ENCODE measurements around the gene NTNG1.
"Not testable (repeated sequence)": the region's sequence is repeated elsewhere in the genome, so short reads cannot be mapped to it uniquely, and the experiment has no call there.

The NTNG1 gene

GRCh38 chr1:107140703-107141490 is at the start of gene NTNG1:
NTNG1 (plus strand) TSS chr1:107141039.
- H3K4me3 ChIP-seq (ENCODE audit: low read depth, low read length), result peak within 1 kb of the TSS; percentile 54
- TF ChIP-seq CTCF (IDR thresholded peaks at IDR 0.05; ENCODE audit: low read depth, low read length, missing control alignments), result no peak
- DNase-seq (ENCODE audit: low read depth), result no peak

- H3K4me3 ChIP-seq (ENCODE audit: low read depth, low read length), result no peak overlapping the region
- no peak for DNase-seq (ENCODE audit: low read depth)
- no peak for TF ChIP-seq CTCF (IDR thresholded peaks at IDR 0.05; ENCODE audit: low read depth, low read length, missing control alignments)
Observed at GRCh38 chr1:107091418-107091817, 49.4 kb upstream of the NTNG1 start.

DNA sequence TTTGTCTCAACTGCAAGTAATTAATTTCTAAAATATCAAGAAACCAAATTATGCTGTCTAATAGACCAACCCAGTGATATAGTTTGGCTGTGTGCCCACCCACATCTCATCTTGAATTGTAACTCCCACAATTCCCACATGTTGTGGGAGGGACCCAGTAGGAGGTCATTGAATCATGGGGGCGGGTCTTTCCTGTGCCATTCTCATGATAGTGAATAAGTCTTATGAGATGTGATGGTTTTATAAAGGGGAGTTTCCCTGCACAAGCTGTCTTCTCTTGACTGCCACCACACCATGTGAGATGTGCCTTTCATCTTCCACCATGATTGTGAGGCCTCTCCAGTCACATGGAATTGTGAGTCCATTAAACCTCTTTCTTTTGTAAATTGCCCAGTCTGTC is 47.4 kb upstream of the NTNG1 start:
- DNase-seq (ENCODE audit: low read depth), result not testable (repeated sequence)

GRCh38 chr1:107095647-107096046 is 45.2 kb upstream of the NTNG1 start:
- no peak for DNase-seq (ENCODE audit: low read depth)
- TF ChIP-seq CTCF (IDR thresholded peaks at IDR 0.05; ENCODE audit: low read depth, low read length, missing control alignments), result no peak
- H3K4me3 ChIP-seq (ENCODE audit: low read depth, low read length), result no peak overlapping the region

More for the DNA sequence above, 47.4 kb upstream of the NTNG1 start:
- H3K4me3 ChIP-seq (ENCODE audit: low read depth, low read length), result not testable (repeated sequence)

GRCh38 chr1:107096690-107097089 is 44.1 kb upstream of the NTNG1 start:
- DNase-seq (ENCODE audit: low read depth), result no peak
- TF ChIP-seq CTCF (IDR thresholded peaks at IDR 0.05; ENCODE audit: low read depth, low read length, missing control alignments), result no peak
- no peak overlapping the region for H3K4me3 ChIP-seq (ENCODE audit: low read depth, low read length)

- DNase-seq (ENCODE audit: low read depth), result no peak
- no peak for TF ChIP-seq CTCF (IDR thresholded peaks at IDR 0.05; ENCODE audit: low read depth, low read length, missing control alignments)
- no peak overlapping the region for H3K4me3 ChIP-seq (ENCODE audit: low read depth, low read length)
Observed at GRCh38 chr1:107098961-107099360, 41.9 kb upstream of the NTNG1 start.

DNA sequence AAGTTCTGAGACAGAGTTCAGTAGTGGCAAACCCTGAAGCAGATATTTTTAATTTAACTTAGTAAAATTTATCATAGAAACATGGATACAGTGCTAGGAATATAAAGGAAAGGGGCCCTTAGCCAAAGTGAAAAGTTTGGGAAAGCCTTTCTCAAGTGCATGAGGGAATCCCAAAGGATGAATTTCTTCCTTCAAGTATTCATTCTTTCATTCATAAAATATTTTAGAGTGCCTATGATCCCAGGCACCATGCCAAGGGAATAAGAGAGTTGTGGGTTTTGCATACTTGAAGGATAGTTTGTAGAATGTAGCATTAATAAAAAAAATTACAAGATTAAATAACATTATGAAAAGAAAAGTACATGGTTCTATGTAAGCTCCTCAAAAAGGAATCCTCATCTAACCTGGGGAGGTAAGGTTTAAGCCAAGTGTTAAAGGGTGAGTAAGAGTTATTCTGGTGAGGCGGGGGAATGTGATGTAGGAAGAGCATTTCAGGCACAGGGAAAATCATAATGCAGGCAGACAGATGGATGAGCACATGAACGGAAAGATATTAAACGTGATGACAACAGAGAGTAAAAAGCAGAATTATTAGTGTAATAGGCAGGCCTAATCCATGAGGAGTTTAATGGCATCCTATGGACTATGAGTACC is 40.4 kb upstream of the NTNG1 start:
- no peak for TF ChIP-seq CTCF (IDR thresholded peaks at IDR 0.05; ENCODE audit: low read depth, low read length, missing control alignments)
- DNase-seq (ENCODE audit: low read depth), result no peak
- no peak overlapping the region for H3K4me3 ChIP-seq (ENCODE audit: low read depth, low read length)

Measured in GM12864 (cell line).